ENCODE data around the gene VN1R5. TPM values are rescaled to one million over a fixed set of nuclear protein-coding genes. Genes with fewer than 3 reads are reported as not detected.

VN1R5 gene
- total and polyA plus RNA-seq, 9 donors: not detected

DNA sequence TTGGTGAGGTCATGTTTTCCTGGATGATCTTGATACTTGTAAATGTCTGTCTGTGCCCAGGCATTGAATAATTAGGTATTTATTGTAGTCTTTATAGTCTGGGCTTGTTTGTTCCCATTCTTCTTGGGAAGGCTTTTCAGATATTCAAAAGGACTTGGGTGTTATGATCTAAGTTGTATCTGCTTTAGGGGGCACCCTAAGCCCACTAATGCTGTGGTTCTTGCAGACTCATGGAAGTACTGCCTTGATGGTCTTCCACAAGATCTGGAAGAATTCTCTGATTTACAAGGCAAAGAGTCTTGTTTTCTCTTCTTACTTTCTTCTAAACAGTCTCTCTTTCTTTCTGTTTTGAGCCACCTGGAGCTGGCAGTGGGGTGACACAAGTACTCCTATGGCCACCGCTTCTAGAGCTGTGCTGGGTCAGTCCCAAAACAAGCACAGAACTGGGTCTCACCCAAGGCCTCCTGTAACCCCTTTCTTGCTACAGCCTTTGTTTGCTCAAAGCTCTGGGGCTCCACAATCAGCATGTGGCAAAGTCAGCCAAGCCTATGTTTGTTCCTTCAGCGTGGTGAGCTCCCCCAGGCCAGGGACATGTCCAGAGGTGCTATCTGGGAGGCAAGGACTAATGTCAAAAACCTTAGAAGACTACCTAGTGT is 12.6 kb downstream of the VN1R5 start:
- TF ChIP-seq POLR2A (IDR thresholded peaks at IDR 0.05) (no peak), EP300 (IDR thresholded peaks at IDR 0.05) (no peak)
- TF ChIP-seq, protein P1, sequence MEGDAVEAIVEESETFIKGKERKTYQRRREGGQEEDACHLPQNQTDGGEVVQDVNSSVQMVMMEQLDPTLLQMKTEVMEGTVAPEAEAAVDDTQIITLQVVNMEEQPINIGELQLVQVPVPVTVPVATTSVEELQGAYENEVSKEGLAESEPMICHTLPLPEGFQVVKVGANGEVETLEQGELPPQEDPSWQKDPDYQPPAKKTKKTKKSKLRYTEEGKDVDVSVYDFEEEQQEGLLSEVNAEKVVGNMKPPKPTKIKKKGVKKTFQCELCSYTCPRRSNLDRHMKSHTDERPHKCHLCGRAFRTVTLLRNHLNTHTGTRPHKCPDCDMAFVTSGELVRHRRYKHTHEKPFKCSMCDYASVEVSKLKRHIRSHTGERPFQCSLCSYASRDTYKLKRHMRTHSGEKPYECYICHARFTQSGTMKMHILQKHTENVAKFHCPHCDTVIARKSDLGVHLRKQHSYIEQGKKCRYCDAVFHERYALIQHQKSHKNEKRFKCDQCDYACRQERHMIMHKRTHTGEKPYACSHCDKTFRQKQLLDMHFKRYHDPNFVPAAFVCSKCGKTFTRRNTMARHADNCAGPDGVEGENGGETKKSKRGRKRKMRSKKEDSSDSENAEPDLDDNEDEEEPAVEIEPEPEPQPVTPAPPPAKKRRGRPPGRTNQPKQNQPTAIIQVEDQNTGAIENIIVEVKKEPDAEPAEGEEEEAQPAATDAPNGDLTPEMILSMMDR (IDR thresholded peaks at IDR 0.05): no peak
- Histone ChIP-seq H3K4me1 (ENCODE audit: insufficient read depth) (no peaks in the 10 kb centered on the region), H3K9me3 (no peaks in the 10 kb centered on the region)

DNA sequence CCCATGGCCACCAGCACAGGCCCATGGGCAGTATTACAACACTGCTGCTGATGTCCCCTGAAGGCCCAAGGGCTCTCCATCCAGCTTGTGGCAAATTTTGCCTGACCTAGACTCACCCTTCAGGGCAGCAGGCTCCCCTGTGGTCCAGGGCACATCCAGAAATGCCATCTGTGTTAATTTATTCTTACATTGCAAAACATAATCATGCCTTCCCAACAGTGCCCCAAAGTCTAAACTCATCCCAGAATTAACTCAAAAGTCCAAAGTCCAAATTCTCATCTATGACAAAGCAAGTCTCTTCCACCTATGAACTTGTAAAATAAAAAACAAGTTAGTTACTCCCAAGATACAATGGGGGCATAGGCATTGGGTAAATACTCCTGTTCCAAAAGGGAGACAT is 13.3 kb downstream of the VN1R5 start:
- TF ChIP-seq POLR2A (IDR thresholded peaks at IDR 0.05): no peak
- TF ChIP-seq, protein P1 (IDR thresholded peaks at IDR 0.05): no peak
- no peak for TF ChIP-seq EP300 (IDR thresholded peaks at IDR 0.05)
- Histone ChIP-seq H3K4me3 (no peak overlapping the region), H3K9me3 (no peaks in the 10 kb centered on the region), H3K36me3 (no peaks in the 10 kb centered on the region), H3K27ac (no peak overlapping the region), H3K4me1 (ENCODE audit: insufficient read depth) (no peaks in the 10 kb centered on the region), H3K27me3 (no peaks in the 10 kb centered on the region)
- intact Hi-C loops (cut with DNase I): no loop called here
- DNase-seq: no peak

More for the DNA sequence above, 12.6 kb downstream of the VN1R5 start:
- 73 to 86% (median 80%) methylated on average over 2 of the region's 2 CpGs for WGBS, 3 donors
- intact Hi-C loops (cut with DNase I): no loop called here
- Histone ChIP-seq H3K27ac (no peak overlapping the region), H3K36me3 (no peaks in the 10 kb centered on the region), H3K27me3 (no peaks in the 10 kb centered on the region), H3K4me3 (no peak overlapping the region)
- DNase-seq: no peak

DNA sequence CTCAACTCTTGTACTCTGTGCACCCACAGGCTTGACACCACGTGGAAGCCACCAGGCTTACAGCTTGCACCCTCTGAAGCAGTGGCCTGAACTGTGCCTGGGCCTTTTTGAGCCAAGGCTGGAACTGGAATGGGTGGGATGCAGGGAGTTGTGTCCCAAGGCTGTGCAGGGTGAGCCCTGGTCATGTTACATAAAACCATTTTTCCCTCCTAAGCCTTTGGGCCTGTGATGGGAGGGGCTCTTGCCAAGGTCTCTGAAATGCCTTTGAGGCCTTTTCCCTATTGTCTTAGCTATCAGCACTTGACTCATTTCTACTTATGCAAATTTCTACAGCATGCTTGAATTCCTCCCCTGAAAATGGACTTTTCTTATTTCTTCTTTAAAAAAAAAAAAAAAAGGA is 14.1 kb downstream of the VN1R5 start:
- intact Hi-C loops (cut with DNase I): no loop called here
- Histone ChIP-seq H3K4me1 (ENCODE audit: insufficient read depth) (no peaks in the 10 kb centered on the region), H3K4me3 (no peak overlapping the region), H3K36me3 (no peaks in the 10 kb centered on the region), H3K27me3 (no peaks in the 10 kb centered on the region), H3K9me3 (no peaks in the 10 kb centered on the region), H3K27ac (no peak overlapping the region)
- DNase-seq: no peak
- WGBS, 3 donors: 67 to 100% (median 76%) methylated on average over 1 of the region's 1 CpG
- TF ChIP-seq, protein P1 (IDR thresholded peaks at IDR 0.05): no peak

DNA sequence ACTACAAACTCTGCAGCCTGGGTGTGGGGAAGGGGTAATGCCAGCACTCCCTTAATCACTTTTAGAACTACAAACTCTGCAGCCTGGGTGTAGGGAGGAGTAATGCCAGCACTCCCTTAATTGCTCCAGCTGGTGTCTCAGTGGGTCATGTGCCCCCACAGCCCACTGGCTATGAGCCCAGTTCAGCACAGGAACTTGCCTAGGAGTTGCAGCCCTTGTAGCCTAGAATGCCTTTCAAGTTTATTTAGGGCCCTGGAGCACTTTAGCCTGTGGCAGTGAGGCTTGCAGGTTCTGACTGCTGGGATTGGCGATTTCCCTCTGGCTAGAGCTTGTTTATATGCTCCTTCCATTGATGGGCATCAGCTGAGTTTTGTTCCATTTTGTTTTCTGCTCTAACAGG is 17.1 kb downstream of the VN1R5 start:
- Histone ChIP-seq H3K9me3 (no peaks in the 10 kb centered on the region), H3K4me3 (no peak overlapping the region), H3K27ac (no peak overlapping the region), H3K36me3 (no peaks in the 10 kb centered on the region), H3K27me3 (no peaks in the 10 kb centered on the region), H3K4me1 (ENCODE audit: insufficient read depth) (no peaks in the 10 kb centered on the region)
- no peak for DNase-seq
- intact Hi-C loops (cut with DNase I): no loop called here
- WGBS, 3 donors: 46 to 48% (median 47%) methylated on average over 1 of the region's 1 CpG
- TF ChIP-seq EP300 (IDR thresholded peaks at IDR 0.05) (no peak), POLR2A (IDR thresholded peaks at IDR 0.05) (no peak)
- TF ChIP-seq, protein P1 (IDR thresholded peaks at IDR 0.05): no peak
